WTC11 (cell line): ENCODE measurements around the gene SLC11A1. TPM values are rescaled to one million over a fixed set of nuclear protein-coding genes. Genes with fewer than 3 reads are reported as not detected.

Source experiments
- ATAC-seq: fragments of 200-7000 bp; cut with Tn5 transposase; 2 replicates; pipeline ENCODE4 v1.10.0; 2021; ENCODE audit warnings: mild to moderate bottlenecking, moderate library complexity
- CTCF ChIA-PET: fragments of 300-600 bp; sonication (Branson Sonifier 250); formaldehyde crosslinking; loops from one replicate; lab custom pipeline; 2021; ENCODE audit warnings: antibody characterized with exemption; lab: Charles Lee
- POLR2A ChIA-PET: fragments of 350-600 bp; sonication (Branson Sonifier 250); formaldehyde crosslinking; loops from one replicate; lab custom pipeline; 2021; ENCODE audit warnings: antibody characterized with exemption; lab: Charles Lee
- DNase-seq: peaks from one replicate; pipeline ENCODE4 v3.0.0; 2021; ENCODE audit warnings: low spot score
- H3K27ac Mint-ChIP-seq: 2 replicates; pipeline ENCODE4 v1.8.0; 2021; ENCODE audit warnings: mixed read lengths
- H3K27me3 Mint-ChIP-seq: 2 replicates; pipeline ENCODE4 v1.8.0; 2021; ENCODE audit warnings: low read depth, mild to moderate bottlenecking, moderate library complexity, mixed read lengths
- H3K36me3 Mint-ChIP-seq: 2 replicates; pipeline ENCODE4 v1.8.0; 2021; ENCODE audit warnings: mixed read lengths
- H3K4me1 Mint-ChIP-seq: 2 replicates; pipeline ENCODE4 v1.8.0; 2022; ENCODE audit warnings: mixed read lengths
- H3K4me3 Mint-ChIP-seq: 2 replicates; pipeline ENCODE4 v1.8.0; 2021; ENCODE audit warnings: mild to moderate bottlenecking, moderate library complexity, mixed read lengths
- H3K9me3 Mint-ChIP-seq: 2 replicates; pipeline ENCODE4 v1.8.0; 2021; ENCODE audit warnings: mixed read lengths
- AR ChIP-seq: fragments of 250-450 bp; sonication (Bioruptor Pico); IDR thresholded peaks from 2 replicates; pipeline ENCODE4 v1.9.0; 2021; ENCODE audit warnings: mild to moderate bottlenecking
- CDX4 ChIP-seq: fragments of 250-450 bp; sonication (Bioruptor Pico); IDR thresholded peaks from 2 replicates; pipeline ENCODE4 v1.9.0; 2021; ENCODE audit warnings: moderate library complexity, mild to moderate bottlenecking, inconsistent platforms, borderline replicate concordance
- CREM ChIP-seq: sonication (generic); formaldehyde crosslinking; IDR thresholded peaks from 2 replicates; pipeline ENCODE4 v1.8.1; 2022; ENCODE audit warnings: mild to moderate bottlenecking, missing genetic modification reagents, moderate library complexity
- E2F1 ChIP-seq: sonication (generic); formaldehyde crosslinking; IDR thresholded peaks from 2 replicates; pipeline ENCODE4 v1.8.0; 2022; ENCODE audit warnings: mild to moderate bottlenecking, missing genetic modification reagents
- IRF1 ChIP-seq: sonication (generic); formaldehyde crosslinking; IDR thresholded peaks from 2 replicates; pipeline ENCODE4 v1.8.0; 2023; ENCODE audit warnings: missing genetic modification reagents
- MAX ChIP-seq: sonication (generic); formaldehyde crosslinking; IDR thresholded peaks from 2 replicates; pipeline ENCODE4 v1.8.0; 2022; ENCODE audit warnings: mild to moderate bottlenecking, missing genetic modification reagents
- NFE2L1 ChIP-seq: sonication (generic); formaldehyde crosslinking; IDR thresholded peaks from 2 replicates; pipeline ENCODE4 v1.8.1; 2023; ENCODE audit warnings: missing genetic modification reagents
- NR3C1 ChIP-seq: sonication (generic); formaldehyde crosslinking; conservative IDR thresholded peaks from 2 replicates; pipeline ENCODE4 v1.8.1; 2023; ENCODE audit warnings: low read depth, mild to moderate bottlenecking, missing genetic modification reagents
- PRRX2 ChIP-seq: fragments of 250-450 bp; sonication (Bioruptor Pico); IDR thresholded peaks from 2 replicates; pipeline ENCODE4 v1.8.0; 2021; ENCODE audit warnings: mild to moderate bottlenecking
- RELA ChIP-seq: sonication (generic); formaldehyde crosslinking; IDR thresholded peaks from 2 replicates; pipeline ENCODE4 v1.8.1; 2022; ENCODE audit warnings: missing genetic modification reagents, mild to moderate bottlenecking, borderline replicate concordance
- SMAD3 ChIP-seq: sonication (generic); formaldehyde crosslinking; IDR thresholded peaks from 2 replicates; pipeline ENCODE4 v1.8.0; 2022; ENCODE audit warnings: missing genetic modification reagents, mild to moderate bottlenecking, borderline replicate concordance
- USF1 ChIP-seq: sonication (generic); formaldehyde crosslinking; IDR thresholded peaks from 2 replicates; pipeline ENCODE4 v1.8.0; 2022; ENCODE audit warnings: mild to moderate bottlenecking, missing genetic modification reagents
- USF2 ChIP-seq: sonication (generic); formaldehyde crosslinking; IDR thresholded peaks from 2 replicates; pipeline ENCODE4 v1.8.1; 2023; ENCODE audit warnings: mild to moderate bottlenecking, missing genetic modification reagents, moderate library complexity
- ZNF138 ChIP-seq: sonication (generic); formaldehyde crosslinking; conservative IDR thresholded peaks from 2 replicates; pipeline ENCODE4 v1.8.1; 2022; ENCODE audit warnings: mild to moderate bottlenecking, moderate library complexity, missing genetic modification reagents
- ZNF232 ChIP-seq: sonication (generic); formaldehyde crosslinking; IDR thresholded peaks from 2 replicates; pipeline ENCODE4 v1.8.0; 2022; ENCODE audit warnings: mild to moderate bottlenecking, missing genetic modification reagents
- total RNA-seq: library from RNA; stranded (reverse); gene quantifications from 3 replicates; pipeline ENCODE4 v1.2.3, GENCODE V29; 2021
- TF ChIP-seq, protein P1 (sequence below): sonication (generic); formaldehyde crosslinking; IDR thresholded peaks from 2 replicates; pipeline ENCODE4 v1.8.0; 2023; ENCODE audit warnings: mild to moderate bottlenecking, missing genetic modification reagents
- TF ChIP-seq, protein P2 (sequence below): sonication (generic); formaldehyde crosslinking; IDR thresholded peaks from 2 replicates; pipeline ENCODE4 v1.8.1; 2022; ENCODE audit warnings: mild to moderate bottlenecking, moderate library complexity, missing genetic modification reagents

SLC11A1 gene
- total RNA-seq, 1 experiment from 2014 or later, result 0.31 TPM

DNA sequence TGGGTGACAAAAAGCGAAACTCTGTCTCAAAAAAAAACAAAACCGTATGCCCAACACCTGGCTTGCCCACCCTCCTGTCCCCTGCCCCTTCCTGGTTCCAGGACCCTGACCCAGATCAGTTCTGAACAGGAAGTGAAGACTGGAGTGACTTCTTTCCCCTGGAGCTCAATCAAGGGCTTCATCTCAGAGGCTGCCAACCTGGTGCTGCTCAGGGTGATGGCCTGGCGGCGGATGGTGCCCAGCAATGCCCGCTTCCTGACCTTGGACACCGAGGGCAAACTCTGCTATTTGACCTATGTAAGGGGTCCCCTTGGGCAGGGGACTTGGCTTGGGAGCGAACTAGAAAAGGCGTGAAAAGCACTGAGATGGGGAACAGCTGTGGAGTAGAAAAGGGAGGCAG is 19.5 kb upstream of the SLC11A1 start (continued):
- no peak for TF ChIP-seq USF1 (CRISPR knock-in tag)
- TF ChIP-seq, protein P1, sequence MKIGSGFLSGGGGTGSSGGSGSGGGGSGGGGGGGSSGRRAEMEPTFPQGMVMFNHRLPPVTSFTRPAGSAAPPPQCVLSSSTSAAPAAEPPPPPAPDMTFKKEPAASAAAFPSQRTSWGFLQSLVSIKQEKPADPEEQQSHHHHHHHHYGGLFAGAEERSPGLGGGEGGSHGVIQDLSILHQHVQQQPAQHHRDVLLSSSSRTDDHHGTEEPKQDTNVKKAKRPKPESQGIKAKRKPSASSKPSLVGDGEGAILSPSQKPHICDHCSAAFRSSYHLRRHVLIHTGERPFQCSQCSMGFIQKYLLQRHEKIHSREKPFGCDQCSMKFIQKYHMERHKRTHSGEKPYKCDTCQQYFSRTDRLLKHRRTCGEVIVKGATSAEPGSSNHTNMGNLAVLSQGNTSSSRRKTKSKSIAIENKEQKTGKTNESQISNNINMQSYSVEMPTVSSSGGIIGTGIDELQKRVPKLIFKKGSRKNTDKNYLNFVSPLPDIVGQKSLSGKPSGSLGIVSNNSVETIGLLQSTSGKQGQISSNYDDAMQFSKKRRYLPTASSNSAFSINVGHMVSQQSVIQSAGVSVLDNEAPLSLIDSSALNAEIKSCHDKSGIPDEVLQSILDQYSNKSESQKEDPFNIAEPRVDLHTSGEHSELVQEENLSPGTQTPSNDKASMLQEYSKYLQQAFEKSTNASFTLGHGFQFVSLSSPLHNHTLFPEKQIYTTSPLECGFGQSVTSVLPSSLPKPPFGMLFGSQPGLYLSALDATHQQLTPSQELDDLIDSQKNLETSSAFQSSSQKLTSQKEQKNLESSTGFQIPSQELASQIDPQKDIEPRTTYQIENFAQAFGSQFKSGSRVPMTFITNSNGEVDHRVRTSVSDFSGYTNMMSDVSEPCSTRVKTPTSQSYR (CRISPR knock-in tag), result no peak
- no peak for TF ChIP-seq NFE2L1 (CRISPR knock-in tag)
- TF ChIP-seq ZNF138 (CRISPR knock-in tag), result no peak
- TF ChIP-seq CREM, result no peak
- TF ChIP-seq, protein P2, sequence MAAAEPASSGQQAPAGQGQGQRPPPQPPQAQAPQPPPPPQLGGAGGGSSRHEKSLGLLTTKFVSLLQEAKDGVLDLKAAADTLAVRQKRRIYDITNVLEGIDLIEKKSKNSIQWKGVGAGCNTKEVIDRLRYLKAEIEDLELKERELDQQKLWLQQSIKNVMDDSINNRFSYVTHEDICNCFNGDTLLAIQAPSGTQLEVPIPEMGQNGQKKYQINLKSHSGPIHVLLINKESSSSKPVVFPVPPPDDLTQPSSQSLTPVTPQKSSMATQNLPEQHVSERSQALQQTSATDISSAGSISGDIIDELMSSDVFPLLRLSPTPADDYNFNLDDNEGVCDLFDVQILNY (CRISPR knock-in tag), result no peak
- no peak for TF ChIP-seq RELA
- no peak for TF ChIP-seq NR3C1
- no peak for TF ChIP-seq SMAD3
- TF ChIP-seq, all 79 proteins: peak for 0

- TF ChIP-seq E2F1 (CRISPR knock-in tag), result no peak
- no peak for TF ChIP-seq USF2 (CRISPR knock-in tag)
- no peak for TF ChIP-seq IRF1
- TF ChIP-seq MAX, result no peak
- no peak for TF ChIP-seq ZNF232 (CRISPR knock-in tag)
- Mint-ChIP-seq H3K27ac (no peak overlapping the region), H3K27me3 (no peaks in the 10 kb centered on the region), H3K9me3 (no peaks in the 10 kb centered on the region), H3K36me3 (no peaks in the 10 kb centered on the region), H3K4me1 (peaks cover 7% of the 10 kb centered on the region; the same call in 1 of the 2 replicates), H3K4me3 (no peak overlapping the region)
- CTCF ChIA-PET, result interaction anchor here (0.7 to 1.7 kb wide), 2 partner anchors 40 to 67 kb away, joined by 3 to 4 read pairs; no protein-coding TSS in a partner anchor
- POLR2A ChIA-PET, result interaction anchor here (0.6 kb wide), 1 partner anchor 30 kb away, joined by 3 read pairs; no protein-coding TSS in a partner anchor
- DNase-seq, result no peak
- ATAC-seq, result no peak
These were observed 18.3 kb upstream of the SLC11A1 start for GRCh38 chr2:218363736-218364135.

GRCh38 chr2:218364196-218364595 is 17.9 kb upstream of the SLC11A1 start:
- Mint-ChIP-seq H3K27ac (no peak overlapping the region), H3K4me1 (peaks cover 9% of the 10 kb centered on the region; the same call in 1 of the 2 replicates), H3K36me3 (no peaks in the 10 kb centered on the region), H3K9me3 (no peaks in the 10 kb centered on the region), H3K4me3 (no peak overlapping the region), H3K27me3 (no peaks in the 10 kb centered on the region)
- TF ChIP-seq PRRX2, result no peak
- TF ChIP-seq RELA, result no peak
- TF ChIP-seq CDX4 (CRISPR knock-in tag), result no peak
- TF ChIP-seq AR (CRISPR knock-in tag), result no peak
- ChIA-PET CTCF (interaction anchor here (1.7 kb wide), 1 partner anchor 68 kb away, joined by 4 read pairs; no protein-coding TSS in a partner anchor), POLR2A (no interaction called here)
- ATAC-seq (no peak), DNase-seq (no peak)
